Measurements from ENCODE around the gene THBS2. TPM values are rescaled to one million over a fixed set of nuclear protein-coding genes. Genes with fewer than 3 reads are reported as not detected.
"Not testable (repeated sequence)": the region's sequence is repeated elsewhere in the genome, so short reads cannot be mapped to it uniquely, and the experiment has no call there.

THBS2 gene
- total RNA-seq, 2 donors from 2014 or later = 673 to 817 TPM

- Histone ChIP-seq H3K4me3 (no peak overlapping the region), H3K27ac (no peak overlapping the region), H3K4me1 (ENCODE audit: control insufficient read depth in 1 of 2, low read depth in 2 of 2) (peaks cover 5 to 28% of the 10 kb centered on the region in 2 donors), H3K9me3 (no peaks in the 10 kb centered on the region), H3K36me3 (peaks cover 62% of the 10 kb centered on the region), H3K27me3 (replicated peaks; ENCODE audit: insufficient read depth) (no peaks in the 10 kb centered on the region)
- no peak for TF ChIP-seq CTCF (IDR thresholded peaks at IDR 0.05)
- ATAC-seq (ENCODE audit: insufficient number of reproducible peaks, low FRiP score, low read depth) (no peak), DNase-seq (ENCODE audit: low spot score) (no peak)
Observed at GRCh38 chr6:169220068-169220964, 33.3 kb downstream of the THBS2 start.

GRCh38 chr6:169217972-169218371 is 35.7 kb downstream of the THBS2 start:
- Histone ChIP-seq H3K27ac (no peak overlapping the region), H3K36me3 (peaks cover 50% of the 10 kb centered on the region)

GRCh38 chr6:169216830-169217229 is 36.8 kb downstream of the THBS2 start:
- H3K4me3 ChIP-seq = no peak overlapping the region
- peak overlapping the region; percentile 3 to 97 for H3K27ac ChIP-seq
- peaks cover 16 to 32% of the 10 kb centered on the region in 2 donors for H3K4me1 ChIP-seq (ENCODE audit: control insufficient read depth in 1 of 2, low read depth in 2 of 2)
- DNase-seq (ENCODE audit: low spot score) = no peak
- no peaks in the 10 kb centered on the region for H3K9me3 ChIP-seq
- TF ChIP-seq CTCF (IDR thresholded peaks at IDR 0.05) = no peak
- no peak for ATAC-seq (ENCODE audit: insufficient number of reproducible peaks, low FRiP score, low read depth)
- peaks cover 38% of the 10 kb centered on the region for H3K36me3 ChIP-seq
- H3K27me3 ChIP-seq (replicated peaks; ENCODE audit: insufficient read depth) = no peaks in the 10 kb centered on the region

More at GRCh38 chr6:169217972-169218371, 35.7 kb downstream of the THBS2 start:
- ATAC-seq (ENCODE audit: insufficient number of reproducible peaks, low FRiP score, low read depth) (no peak), DNase-seq (ENCODE audit: low spot score) (no peak)
- H3K9me3 ChIP-seq = no peaks in the 10 kb centered on the region
- no peak for TF ChIP-seq CTCF (IDR thresholded peaks at IDR 0.05)
- H3K27me3 ChIP-seq (replicated peaks; ENCODE audit: insufficient read depth) = no peaks in the 10 kb centered on the region
- H3K4me1 ChIP-seq (ENCODE audit: control insufficient read depth in 1 of 2, low read depth in 2 of 2) = peaks cover 16 to 31% of the 10 kb centered on the region in 2 donors
- no peak overlapping the region for H3K4me3 ChIP-seq

- no peak for TF ChIP-seq CTCF (IDR thresholded peaks at IDR 0.05)
- H3K36me3 ChIP-seq = peaks cover 22% of the 10 kb centered on the region
- DNase-seq (ENCODE audit: low spot score) (no peak), ATAC-seq (ENCODE audit: insufficient number of reproducible peaks, low FRiP score, low read depth) (no peak)
- peak overlapping the region; percentile 34 for H3K4me3 ChIP-seq
- H3K4me1 ChIP-seq (ENCODE audit: control insufficient read depth in 1 of 2, low read depth in 2 of 2) = peaks cover 16 to 32% of the 10 kb centered on the region in 2 donors
- H3K9me3 ChIP-seq = no peaks in the 10 kb centered on the region
- no peaks in the 10 kb centered on the region for H3K27me3 ChIP-seq (replicated peaks; ENCODE audit: insufficient read depth)
- peak overlapping the region; percentile 97 for H3K27ac ChIP-seq
Observed at GRCh38 chr6:169215201-169215681, 38.4 kb downstream of the THBS2 start.

- ATAC-seq (ENCODE audit: insufficient number of reproducible peaks, low FRiP score, low read depth) = peak; percentile 84
- Histone ChIP-seq H3K36me3 (peaks cover 18% of the 10 kb centered on the region), H3K4me1 (ENCODE audit: control insufficient read depth in 1 of 2, low read depth in 2 of 2) (peaks cover 16 to 32% of the 10 kb centered on the region in 2 donors), H3K27ac (peak overlapping the region; percentile 97), H3K4me3 (peak overlapping the region; percentile 34)
- not testable (repeated sequence) for H3K27me3 ChIP-seq (replicated peaks; ENCODE audit: insufficient read depth); DNase-seq (ENCODE audit: low spot score); H3K9me3 ChIP-seq
Observed at GRCh38 chr6:169214789-169215188, 38.9 kb downstream of the THBS2 start.

All from thoracic aorta (tissue), 2 donors.